AG10803 (cell line): ENCODE data around the gene FHIT.

Source experiments
- DNase-seq: peaks from one replicate; pipeline ENCODE4 v3.0.0; 2010; ENCODE audit warnings: low read depth
- H3K4me3 ChIP-seq: 2 replicates; pipeline ENCODE4 v1.5.1; 2011; ENCODE audit warnings: mild to moderate bottlenecking, low read length, control low read depth
- CTCF ChIP-seq: conservative IDR thresholded peaks from 2 replicates; pipeline ENCODE4 v1.5.1; 2011; ENCODE audit warnings: mild to moderate bottlenecking, low read length, control low read depth, inconsistent platforms

FHIT gene

DNA sequence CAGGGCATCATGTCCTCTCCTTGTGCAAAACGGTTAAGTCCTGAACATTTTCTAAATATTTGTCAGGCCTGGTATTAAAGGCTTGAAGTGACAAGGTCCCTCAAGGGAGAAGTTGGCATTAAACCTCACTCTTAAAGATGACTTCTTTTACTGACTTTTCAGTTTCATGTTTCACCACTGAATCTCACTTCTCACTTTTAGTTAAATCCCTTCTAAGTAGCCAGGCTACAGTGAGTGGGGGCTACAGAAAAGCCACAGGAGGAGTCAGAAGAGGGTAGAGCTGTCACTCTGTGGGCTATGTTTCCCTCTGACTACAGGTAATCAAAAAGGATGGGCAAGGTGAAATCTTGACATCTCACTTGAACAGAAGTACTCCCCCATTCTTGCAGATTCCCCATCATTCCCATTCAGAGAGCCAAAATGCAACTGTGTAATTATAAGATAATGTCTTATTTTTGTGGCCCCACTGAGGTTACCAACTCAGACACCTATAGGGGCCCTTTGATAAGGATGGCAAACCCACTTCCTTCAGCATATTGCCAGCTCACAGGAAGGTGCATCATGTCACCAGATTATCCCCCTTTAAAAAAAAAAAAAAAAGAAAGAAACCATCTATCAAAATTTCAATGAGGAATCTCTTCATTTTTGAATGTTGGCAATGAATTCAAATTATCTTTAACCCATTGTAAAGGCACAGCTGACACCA lies 1411.3 kb downstream of the FHIT start:
- TF ChIP-seq CTCF = no peak
- no peak overlapping the region for H3K4me3 ChIP-seq
- no peak for DNase-seq

DNA sequence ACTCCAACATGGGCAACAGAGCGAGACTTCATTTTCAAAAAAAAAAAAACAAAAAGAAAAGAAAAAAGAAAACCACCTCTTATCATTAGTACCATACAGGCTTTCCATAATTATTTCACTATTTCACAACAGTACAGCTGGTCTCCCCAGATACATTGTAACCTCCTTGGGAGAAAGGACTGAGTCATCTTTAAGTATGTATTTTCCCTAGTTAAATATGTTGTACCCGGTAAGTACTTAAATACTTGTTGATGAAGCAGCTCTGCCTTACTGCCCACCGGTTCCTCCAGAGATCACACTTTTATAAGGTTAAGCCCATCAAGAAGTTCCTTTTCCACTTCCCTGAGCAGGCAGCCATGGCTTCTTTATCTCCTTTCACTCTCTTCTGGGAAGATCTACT lies 1412.0 kb downstream of the FHIT start:
- DNase-seq = peak; percentile 75
- no peak overlapping the region for H3K4me3 ChIP-seq
- no peak for TF ChIP-seq CTCF

DNA sequence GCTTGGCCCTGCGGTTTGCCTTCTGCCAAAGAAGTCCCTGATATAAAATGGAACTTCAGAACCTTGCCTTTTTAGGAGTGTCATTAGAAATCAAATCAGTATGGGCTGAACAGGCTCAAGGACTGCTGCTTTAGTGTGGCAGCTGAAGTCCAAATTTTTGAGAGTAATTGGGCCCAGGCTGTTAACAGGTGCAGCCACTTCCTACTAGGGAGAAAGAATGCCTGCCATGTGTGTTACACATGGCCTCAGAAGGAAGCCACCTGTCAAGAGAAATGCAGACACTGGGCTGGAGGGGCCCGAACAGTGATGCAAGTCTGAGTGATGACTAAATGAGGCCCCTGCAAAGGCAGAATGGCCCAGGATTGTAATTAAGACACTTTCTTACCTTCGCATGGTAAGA lies 1414.7 kb downstream of the FHIT start:
- H3K4me3 ChIP-seq = no peak overlapping the region
- no peak for TF ChIP-seq CTCF
- no peak for DNase-seq

DNA sequence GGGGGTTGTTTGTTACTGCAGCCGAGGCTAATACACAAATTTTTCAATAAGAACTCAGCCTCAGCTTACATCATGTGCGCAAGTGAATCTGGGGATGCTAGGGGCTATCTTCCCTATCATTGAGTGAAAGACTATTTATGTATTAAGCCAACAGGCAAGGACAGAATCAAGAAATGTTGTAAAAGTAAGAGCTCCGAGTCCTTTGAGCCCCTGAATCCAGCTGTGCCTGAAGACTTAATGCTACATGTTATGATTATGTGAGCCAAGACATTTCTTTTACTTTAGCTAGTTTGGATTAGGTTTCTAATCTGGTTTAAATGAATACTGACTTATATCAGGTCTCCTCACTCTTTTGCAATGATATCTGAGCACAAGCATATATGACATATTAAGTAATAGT lies 1418.5 kb downstream of the FHIT start:
- TF ChIP-seq CTCF = no peak
- H3K4me3 ChIP-seq = no peak overlapping the region
- DNase-seq = no peak

DNA sequence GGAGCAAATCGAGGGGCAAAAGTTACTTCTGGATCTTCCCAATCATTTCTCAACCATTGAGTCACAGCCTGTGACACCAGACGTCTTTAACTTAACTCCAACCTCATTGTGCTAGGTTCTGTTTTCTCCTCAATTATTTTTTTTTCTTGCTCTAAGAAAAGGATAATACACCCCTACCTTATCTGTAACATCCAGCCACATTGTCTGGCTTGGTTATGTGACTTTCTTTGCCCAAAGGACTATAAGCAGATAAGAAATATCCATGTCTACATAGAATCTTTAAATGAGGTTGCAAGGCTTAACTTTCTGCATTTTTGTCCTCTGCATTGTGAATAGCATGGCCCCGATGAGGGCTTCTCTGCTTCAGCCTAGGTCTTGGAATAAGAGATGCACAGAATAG lies 1419.0 kb downstream of the FHIT start:
- TF ChIP-seq CTCF = no peak
- no peak overlapping the region for H3K4me3 ChIP-seq
- DNase-seq = no peak

GRCh38 chr3:59831394-59831793 lies 1419.9 kb downstream of the FHIT start:
- no peak for DNase-seq
- no peak for TF ChIP-seq CTCF
- no peak overlapping the region for H3K4me3 ChIP-seq

DNA sequence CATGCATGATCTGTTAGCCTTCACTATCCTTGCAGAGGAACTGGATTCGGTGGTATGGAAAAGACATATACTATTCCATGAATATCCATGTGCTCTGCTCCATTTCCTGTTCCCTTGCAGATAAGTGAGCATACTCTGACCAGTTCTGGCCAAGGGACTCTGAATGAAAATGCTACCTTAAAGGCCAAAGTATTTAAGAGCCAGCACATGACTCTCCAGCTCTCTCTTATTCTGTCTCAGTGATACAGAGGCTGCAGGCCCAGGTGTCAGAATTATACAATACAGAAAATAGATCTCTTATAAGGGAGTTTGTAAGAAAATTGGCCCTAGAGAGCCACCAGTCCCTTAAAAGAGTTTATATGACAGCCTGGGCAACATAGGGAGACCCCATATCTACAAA lies 1421.7 kb downstream of the FHIT start:
- H3K4me3 ChIP-seq = no peak overlapping the region
- DNase-seq = no peak
- TF ChIP-seq CTCF = no peak
